ENCODE measurements around the gene CMC4. TPM values are rescaled to one million over a fixed set of nuclear protein-coding genes. Genes with fewer than 3 reads are reported as not detected.

Gene CMC4
- total and polyA plus RNA-seq, 9 of the 15 experiments (the other 6 are each of a cell fraction or from before 2014, with no cell fraction given), result 3.5 to 16.9 (median 8.2) TPM

GRCh38 chrX:155020591-155020990 is 50.3 kb downstream of the CMC4 start:
- H2AFZ ChIP-seq (ENCODE audit: low read depth, low read length), result peak overlapping the region; percentile 28; the same call in 1 of the 2 replicates
- WGBS (ENCODE audit: insufficient coverage, low coverage, missing lambda C conversion rate), result 89% methylated on average over 3 of the region's 3 CpGs
- H3K4me3 ChIP-seq, result no peak overlapping the region
- H3K27ac ChIP-seq (ENCODE audit: extremely low read depth, low read depth, low read length), result no peak overlapping the region
- H3K9me1 ChIP-seq (ENCODE audit: control insufficient read depth, insufficient read depth, low read length), result no peaks in the 10 kb centered on the region
- BruUV-seq (replicated peaks), result no TSS peak
- no peak overlapping the region for H3K9ac ChIP-seq (ENCODE audit: insufficient read depth in 1 of 2, low read depth in 2 of 2, low read length in 2 of 2)
- H3K4me1 ChIP-seq (replicated peaks in 1 of 2; ENCODE audit: control insufficient read depth in 2 of 2, insufficient read depth in 2 of 2, low read length in 2 of 2), result peaks cover 12 to 31% of the 10 kb centered on the region in 2 experiments
- H3K9me3 ChIP-seq (replicated peaks; ENCODE audit: control insufficient read depth, insufficient read depth, low read depth, low read length), result no peaks in the 10 kb centered on the region
- no peak for DNase-seq (ENCODE audit: extremely low read depth in 1 of 4, low spot score in 3 of 4)
- ChIA-PET POLR2A (interaction anchor here (0.6 to 1.8 kb wide), 2 partner anchors 11 to 1416 kb away, joined by 3 to 7 read pairs; no protein-coding TSS in a partner anchor), CTCF (ENCODE audit: low intra/inter-chr PET ratio) (no interaction called here)
- in situ Hi-C loops (cut with MboI), result no loop called here
- no peaks in the 10 kb centered on the region for H3K27me3 ChIP-seq (ENCODE audit: control insufficient read depth in 2 of 2, insufficient read depth in 2 of 2, low read length in 2 of 2)
- no peaks in the 10 kb centered on the region for H3K36me3 ChIP-seq (ENCODE audit: control insufficient read depth, insufficient read depth, low read length)
- no peak overlapping the region for H3K4me2 ChIP-seq (ENCODE audit: insufficient read depth, low read length)
- intact Hi-C loops (cut with micrococcal nuclease), result no loop called here
- ATAC-seq, result no peak
- no peaks in the 10 kb centered on the region for H4K20me1 ChIP-seq (replicated peaks; ENCODE audit: control insufficient read depth, insufficient read depth, low read length)
- FAIRE-seq, result no peak
- H3K79me2 ChIP-seq (ENCODE audit: control insufficient read depth, insufficient read depth, low read length), result no peaks in the 10 kb centered on the region; the same call in 2 of the 3 replicates
- TF ChIP-seq CBX8 (IDR thresholded peaks at IDR 0.05; ENCODE audit: borderline replicate concordance, extremely low read depth, low read depth, low read length, poor library complexity, severe bottlenecking) (no peak), CEBPG (CRISPR knock-in tag; IDR thresholded peaks at IDR 0.05) (no peak), CEBPG (tag; conservative IDR thresholded peaks at IDR 0.05 in 1 of 2, IDR thresholded peaks at IDR 0.05 in 1 of 2) (peak; percentile 65 to 74), MTA3 (IDR thresholded peaks at IDR 0.05; ENCODE audit: borderline replicate concordance) (no peak), ZNF668 (CRISPR knock-in tag; IDR thresholded peaks at IDR 0.05) (no peak), TAL1 (IDR thresholded peaks at IDR 0.05) (no peak), MGA (IDR thresholded peaks at IDR 0.05) (no peak), PML (IDR thresholded peaks at IDR 0.05; ENCODE audit: low read length) (no peak), ESRRB (CRISPR knock-in tag; IDR thresholded peaks at IDR 0.05; ENCODE audit: borderline replicate concordance) (no peak)
- TF ChIP-seq, protein P1, sequence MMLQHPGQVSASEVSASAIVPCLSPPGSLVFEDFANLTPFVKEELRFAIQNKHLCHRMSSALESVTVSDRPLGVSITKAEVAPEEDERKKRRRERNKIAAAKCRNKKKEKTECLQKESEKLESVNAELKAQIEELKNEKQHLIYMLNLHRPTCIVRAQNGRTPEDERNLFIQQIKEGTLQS (IDR thresholded peaks at IDR 0.05), result peak; percentile 69
- TF ChIP-seq, protein P1 (CRISPR knock-in tag; conservative IDR thresholded peaks at IDR 0.05), result no peak
